ENCODE results near the gene DNAJC4.
A peak's percentile ranks its signal among the peaks of the same experiment; 100 is the strongest.

The DNAJC4 gene

GRCh38 chr11:64220271-64220670 lies 10.1 kb upstream of the DNAJC4 start:
- Histone ChIP-seq H2BK12ac (ENCODE audit: low read length) (no peak overlapping the region), H2BK15ac (ENCODE audit: low read length) (no peak overlapping the region), H3K27ac (replicated peaks; ENCODE audit: low read length) (no peak overlapping the region), H3K18ac (ENCODE audit: low read length) (no peak overlapping the region), H3K36me3 (replicated peaks in 1 of 2; ENCODE audit: control insufficient read depth in 2 of 2, insufficient read depth in 2 of 2, low read length in 2 of 2) (peaks cover 10 to 27% of the 10 kb centered on the region in 2 donors), H3K79me1 (ENCODE audit: low read depth, low read length) (peaks cover 4% of the 10 kb centered on the region), H2BK120ac (ENCODE audit: low read depth, low read length) (no peak overlapping the region), H3K4me1 (ENCODE audit: control insufficient read depth in 2 of 2, insufficient read depth in 1 of 2, low read depth in 1 of 2, low read length in 2 of 2) (peaks cover 3 to 5% of the 10 kb centered on the region in 2 donors), H2AFZ (ENCODE audit: low read length) (no peak overlapping the region), H3K4ac (ENCODE audit: low read length) (no peak overlapping the region), H3K9ac (ENCODE audit: low read depth, low read length, poor library complexity) (peak overlapping the region; percentile 50), H3K23ac (ENCODE audit: low read depth, low read length, poor library complexity) (no peak overlapping the region), H2AK5ac (ENCODE audit: low read depth, low read length) (no peak overlapping the region), H3K4me3 (ENCODE audit: low read length in 2 of 2) (no peak overlapping the region), H4K91ac (ENCODE audit: low read depth, low read length, poor library complexity) (no peak overlapping the region), H3K27me3 (ENCODE audit: control insufficient read depth in 3 of 3, insufficient read depth in 3 of 3, low read depth in 1 of 3, low read length in 3 of 3) (no peaks in the 10 kb centered on the region), H3K4me2 (ENCODE audit: insufficient read depth, low read length, poor library complexity, severe bottlenecking) (no peak overlapping the region), H2BK5ac (ENCODE audit: low read length) (no peak overlapping the region), H3K9me3 (replicated peaks in 1 of 2; ENCODE audit: control insufficient read depth in 2 of 2, insufficient read depth in 1 of 2, low read depth in 1 of 2, low read length in 2 of 2) (no peaks in the 10 kb centered on the region), H4K8ac (ENCODE audit: low read depth, low read length) (no peak overlapping the region), H3K14ac (ENCODE audit: low read length) (no peak overlapping the region)
- no peak for DNase-seq (ENCODE audit: low spot score)
- WGBS, 2 donors (ENCODE audit: extremely low coverage in 2 of 2, insufficient read length in 2 of 2, insufficient replicate concordance in 1 of 2) = no CpG with 5 or more reads among the region's 17 CpGs

GRCh38 chr11:64220798-64221197 lies 9.6 kb upstream of the DNAJC4 start:
- no peak overlapping the region for H3K4ac ChIP-seq (ENCODE audit: low read length)
- H4K91ac ChIP-seq (ENCODE audit: low read depth, low read length, poor library complexity) = no peak overlapping the region
- H2BK15ac ChIP-seq (ENCODE audit: low read length) = no peak overlapping the region
- H2BK120ac ChIP-seq (ENCODE audit: low read depth, low read length) = no peak overlapping the region
- no peak overlapping the region for H3K4me2 ChIP-seq (ENCODE audit: insufficient read depth, low read length, poor library complexity, severe bottlenecking)
- H3K27ac ChIP-seq (replicated peaks; ENCODE audit: low read length) = no peak overlapping the region
- H2BK12ac ChIP-seq (ENCODE audit: low read length) = peak overlapping the region; percentile 33
- no peaks in the 10 kb centered on the region for H3K9me3 ChIP-seq (replicated peaks in 1 of 2; ENCODE audit: control insufficient read depth in 2 of 2, insufficient read depth in 1 of 2, low read depth in 1 of 2, low read length in 2 of 2)
- H3K23ac ChIP-seq (ENCODE audit: low read depth, low read length, poor library complexity) = no peak overlapping the region
- H2AK5ac ChIP-seq (ENCODE audit: low read depth, low read length) = no peak overlapping the region
- H3K9ac ChIP-seq (ENCODE audit: low read depth, low read length, poor library complexity) = no peak overlapping the region
- H2AFZ ChIP-seq (ENCODE audit: low read length) = no peak overlapping the region
- no peak overlapping the region for H3K18ac ChIP-seq (ENCODE audit: low read length)
- no peak overlapping the region for H3K4me3 ChIP-seq (ENCODE audit: low read length in 2 of 2)
- H3K79me1 ChIP-seq (ENCODE audit: low read depth, low read length) = peaks cover 4% of the 10 kb centered on the region
- H3K14ac ChIP-seq (ENCODE audit: low read length) = no peak overlapping the region
- no peaks in the 10 kb centered on the region for H3K27me3 ChIP-seq (ENCODE audit: control insufficient read depth in 3 of 3, insufficient read depth in 3 of 3, low read depth in 1 of 3, low read length in 3 of 3)
- H4K8ac ChIP-seq (ENCODE audit: low read depth, low read length) = no peak overlapping the region
- no CpG with 5 or more reads among the region's 14 CpGs for WGBS, 2 donors (ENCODE audit: extremely low coverage in 2 of 2, insufficient read length in 2 of 2, insufficient replicate concordance in 1 of 2)
- no peak for DNase-seq (ENCODE audit: low spot score)
- H3K4me1 ChIP-seq (ENCODE audit: control insufficient read depth in 2 of 2, insufficient read depth in 1 of 2, low read depth in 1 of 2, low read length in 2 of 2) = peaks cover 5 to 7% of the 10 kb centered on the region in 2 donors
- no peak overlapping the region for H2BK5ac ChIP-seq (ENCODE audit: low read length)
- peaks cover 10 to 27% of the 10 kb centered on the region in 2 donors for H3K36me3 ChIP-seq (replicated peaks in 1 of 2; ENCODE audit: control insufficient read depth in 2 of 2, insufficient read depth in 2 of 2, low read length in 2 of 2)

- peaks cover 7% of the 10 kb centered on the region for H3K79me1 ChIP-seq (ENCODE audit: low read depth, low read length)
- no peak overlapping the region for H4K8ac ChIP-seq (ENCODE audit: low read depth, low read length)
- H2BK12ac ChIP-seq (ENCODE audit: low read length) = no peak overlapping the region
- no peak overlapping the region for H2BK120ac ChIP-seq (ENCODE audit: low read depth, low read length)
- whole genome bisulfite sequencing, 2 donors (ENCODE audit: extremely low coverage in 2 of 2, insufficient read length in 2 of 2, insufficient replicate concordance in 1 of 2) = no CpG with 5 or more reads among the region's 9 CpGs
- H2AFZ ChIP-seq (ENCODE audit: low read length) = no peak overlapping the region
- no peaks in the 10 kb centered on the region for H3K27me3 ChIP-seq (ENCODE audit: control insufficient read depth in 3 of 3, insufficient read depth in 3 of 3, low read depth in 1 of 3, low read length in 3 of 3)
- no peak overlapping the region for H3K4ac ChIP-seq (ENCODE audit: low read length)
- no peak for DNase-seq (ENCODE audit: low spot score)
- H2AK5ac ChIP-seq (ENCODE audit: low read depth, low read length) = no peak overlapping the region
- H4K91ac ChIP-seq (ENCODE audit: low read depth, low read length, poor library complexity) = no peak overlapping the region
- H3K9me3 ChIP-seq (replicated peaks in 1 of 2; ENCODE audit: control insufficient read depth in 2 of 2, insufficient read depth in 1 of 2, low read depth in 1 of 2, low read length in 2 of 2) = no peaks in the 10 kb centered on the region
- no peak overlapping the region for H3K27ac ChIP-seq (replicated peaks; ENCODE audit: low read length)
- H2BK5ac ChIP-seq (ENCODE audit: low read length) = no peak overlapping the region
- no peak overlapping the region for H3K18ac ChIP-seq (ENCODE audit: low read length)
- H3K36me3 ChIP-seq (replicated peaks in 1 of 2; ENCODE audit: control insufficient read depth in 2 of 2, insufficient read depth in 2 of 2, low read length in 2 of 2) = peaks cover 10 to 27% of the 10 kb centered on the region in 2 donors
- H2BK15ac ChIP-seq (ENCODE audit: low read length) = no peak overlapping the region
- peaks cover 11 to 17% of the 10 kb centered on the region in 2 donors for H3K4me1 ChIP-seq (ENCODE audit: control insufficient read depth in 2 of 2, insufficient read depth in 1 of 2, low read depth in 1 of 2, low read length in 2 of 2)
- H3K23ac ChIP-seq (ENCODE audit: low read depth, low read length, poor library complexity) = no peak overlapping the region
- no peak overlapping the region for H3K4me2 ChIP-seq (ENCODE audit: insufficient read depth, low read length, poor library complexity, severe bottlenecking)
- no peak overlapping the region for H3K4me3 ChIP-seq (ENCODE audit: low read length in 2 of 2)
- no peak overlapping the region for H3K9ac ChIP-seq (ENCODE audit: low read depth, low read length, poor library complexity)
- H3K14ac ChIP-seq (ENCODE audit: low read length) = no peak overlapping the region
These were observed 7.7 kb upstream of the DNAJC4 start for GRCh38 chr11:64222651-64223000.

GRCh38 chr11:64223001-64223651 lies 7.2 kb upstream of the DNAJC4 start:
- H3K79me1 ChIP-seq (ENCODE audit: low read depth, low read length) = peaks cover 7% of the 10 kb centered on the region
- no peak overlapping the region for H3K4me2 ChIP-seq (ENCODE audit: insufficient read depth, low read length, poor library complexity, severe bottlenecking)
- H3K27me3 ChIP-seq (ENCODE audit: control insufficient read depth in 3 of 3, insufficient read depth in 3 of 3, low read depth in 1 of 3, low read length in 3 of 3) = no peaks in the 10 kb centered on the region
- H4K8ac ChIP-seq (ENCODE audit: low read depth, low read length) = no peak overlapping the region
- H2BK12ac ChIP-seq (ENCODE audit: low read length) = no peak overlapping the region
- H2BK120ac ChIP-seq (ENCODE audit: low read depth, low read length) = no peak overlapping the region
- no peak for DNase-seq (ENCODE audit: low spot score)
- H3K36me3 ChIP-seq (replicated peaks in 1 of 2; ENCODE audit: control insufficient read depth in 2 of 2, insufficient read depth in 2 of 2, low read length in 2 of 2) = peaks cover 10 to 27% of the 10 kb centered on the region in 2 donors
- H4K91ac ChIP-seq (ENCODE audit: low read depth, low read length, poor library complexity) = no peak overlapping the region
- H2AK5ac ChIP-seq (ENCODE audit: low read depth, low read length) = no peak overlapping the region
- H3K18ac ChIP-seq (ENCODE audit: low read length) = no peak overlapping the region
- peak overlapping the region; percentile 15 for H3K9ac ChIP-seq (ENCODE audit: low read depth, low read length, poor library complexity)
- no peak overlapping the region for H2AFZ ChIP-seq (ENCODE audit: low read length)
- no peak overlapping the region for H3K14ac ChIP-seq (ENCODE audit: low read length)
- no peak overlapping the region for H2BK5ac ChIP-seq (ENCODE audit: low read length)
- no peak overlapping the region for H3K27ac ChIP-seq (replicated peaks; ENCODE audit: low read length)
- WGBS, 2 donors (ENCODE audit: extremely low coverage in 2 of 2, insufficient read length in 2 of 2, insufficient replicate concordance in 1 of 2) = no CpG with 5 or more reads among the region's 24 CpGs
- H3K4ac ChIP-seq (ENCODE audit: low read length) = no peak overlapping the region
- no peak overlapping the region for H2BK15ac ChIP-seq (ENCODE audit: low read length)
- H3K4me1 ChIP-seq (ENCODE audit: control insufficient read depth in 2 of 2, insufficient read depth in 1 of 2, low read depth in 1 of 2, low read length in 2 of 2) = peaks cover 11 to 17% of the 10 kb centered on the region in 2 donors
- no peaks in the 10 kb centered on the region for H3K9me3 ChIP-seq (replicated peaks in 1 of 2; ENCODE audit: control insufficient read depth in 2 of 2, insufficient read depth in 1 of 2, low read depth in 1 of 2, low read length in 2 of 2)
- H3K23ac ChIP-seq (ENCODE audit: low read depth, low read length, poor library complexity) = no peak overlapping the region
- no peak overlapping the region for H3K4me3 ChIP-seq (ENCODE audit: low read length in 2 of 2)
